K562 (cell line): ENCODE results near the gene IFTAP. TPM values are rescaled to one million over a fixed set of nuclear protein-coding genes. Genes with fewer than 3 reads are reported as not detected.

Experiments
- BCL6 ChIP-seq: fragments of 250-450 bp; sonication (Bioruptor Pico); IDR thresholded peaks from 2 replicates; pipeline ENCODE4 v1.4.0; 2020
- BHLHE40 ChIP-seq: IDR thresholded peaks from 2 replicates; pipeline ENCODE4 v1.6.1; 2011; ENCODE audit warnings: low read length, improper control_type of control experiment
- CTBP1 ChIP-seq: fragments of 450-650 bp; IDR thresholded peaks from 2 replicates; pipeline ENCODE4 v1.6.1; 2016; ENCODE audit warnings: borderline replicate concordance
- ETV6 ChIP-seq, 3 experiments: fragments of 150-350 bp in 1 of 3; sonication (generic) in 1 of 3; formaldehyde crosslinking in 1 of 3; IDR thresholded peaks; 2 replicates each; pipeline versions ENCODE4 v1.6.1 to v1.8.0; 2014 to 2022; ENCODE audit warnings: borderline replicate concordance in 2 of 3, low read depth in 2 of 3, antibody characterized with exemption in 1 of 3, low read length in 1 of 3, mild to moderate bottlenecking in 1 of 3, missing genetic modification reagents in 1 of 3
- FOXK2 ChIP-seq, 2 experiments: fragments of 450-650 bp; IDR thresholded peaks in 1 of 2; conservative IDR thresholded peaks in 1 of 2; 2 replicates each; pipeline ENCODE4 v1.6.1; 2016; ENCODE audit warnings: low read depth in 2 of 2, mild to moderate bottlenecking in 1 of 2
- MAFK ChIP-seq: IDR thresholded peaks from 2 replicates; pipeline ENCODE4 v1.6.1; 2011; ENCODE audit warnings: low read length, improper control_type of control experiment
- MAZ ChIP-seq, 2 experiments: fragments of 450-650 bp in 1 of 2; sonication (generic) in 1 of 2; formaldehyde crosslinking; IDR thresholded peaks in 1 of 2; conservative IDR thresholded peaks in 1 of 2; 2 replicates each; pipeline versions ENCODE4 v1.4.0 to v1.5.0; 2020; ENCODE audit warnings: mild to moderate bottlenecking in 1 of 2, missing genetic modification reagents in 1 of 2
- MBD2 ChIP-seq: sonication (generic); IDR thresholded peaks from 2 replicates; pipeline ENCODE4 v1.6.1; 2016; ENCODE audit warnings: low read depth, borderline replicate concordance
- MEF2D ChIP-seq: conservative IDR thresholded peaks from 2 replicates; pipeline ENCODE4 v1.6.1; 2016; ENCODE audit warnings: low read depth, missing genetic modification characterization, missing compliant biosample characterization
- NR2F6 ChIP-seq: fragments of 450-650 bp; formaldehyde crosslinking; IDR thresholded peaks from 2 replicates; pipeline ENCODE4 v1.4.0; 2020; ENCODE audit warnings: mild to moderate bottlenecking
- PHF20 ChIP-seq: fragments of 450-650 bp; IDR thresholded peaks from 2 replicates; pipeline ENCODE4 v1.6.1; 2018; ENCODE audit not compliant: partially characterized antibody
- PTRF ChIP-seq: fragments of 450-650 bp; IDR thresholded peaks from 2 replicates; pipeline ENCODE4 v1.6.1; 2016; ENCODE audit warnings: mild to moderate bottlenecking, missing genetic modification characterization, missing compliant biosample characterization
- SIN3B ChIP-seq: fragments of 450-650 bp; IDR thresholded peaks from 2 replicates; pipeline ENCODE4 v1.6.1; 2017; ENCODE audit warnings: low read depth, mild to moderate bottlenecking, moderate library complexity
- SIX5 ChIP-seq, 2 experiments: IDR thresholded peaks; 2 replicates each; pipeline ENCODE4 v1.6.1; 2011; ENCODE audit warnings: low read length in 2 of 2, borderline replicate concordance in 1 of 2, low read depth in 1 of 2, mild to moderate bottlenecking in 1 of 2, moderate library complexity in 1 of 2; ENCODE audit not compliant: insufficient read depth in 1 of 2
- SMAD1 ChIP-seq: fragments of 150-350 bp; IDR thresholded peaks from 2 replicates; pipeline ENCODE4 v1.6.1; 2014; ENCODE audit warnings: low read length, low read depth; ENCODE audit not compliant: partially characterized antibody
- SUPT5H ChIP-seq: fragments of 450-650 bp; IDR thresholded peaks from 2 replicates; pipeline ENCODE4 v1.6.1; 2016
- TEAD2 ChIP-seq: fragments of 450-650 bp; IDR thresholded peaks from 2 replicates; pipeline ENCODE4 v1.6.1; 2016; ENCODE audit warnings: missing genetic modification characterization, control low read depth, missing compliant biosample characterization
- ZNF785 ChIP-seq: fragments of 250-450 bp; sonication (Bioruptor Pico); IDR thresholded peaks from 2 replicates; pipeline ENCODE4 v1.4.0; 2020; ENCODE audit warnings: mild to moderate bottlenecking
- polyA plus RNA-seq, 8 experiments: library from polyadenylated mRNA; depleted of rRNA in 4 of 8; stranded (reverse) in 5 of 8; unstranded in 3 of 8; fragments of >200 nt; fragmentation: Nextera tagmentation in 2 of 8; fragmentation: Illumina TruSeq in 1 of 8; extraction: Ambion mirVana in 2 of 8; extraction: Trizol in 1 of 8; gene quantifications; 2 replicates each; pipeline versions ENCODE4 v1.2.1 to v1.2.3, GENCODE V29; 2011 to 2014; ENCODE audit warnings: inconsistent platforms in 1 of 8, missing spikeins in 1 of 8
- total RNA-seq, 7 experiments: library from RNA; depleted of rRNA in 6 of 7; stranded (reverse); fragments of >200 nt in 6 of 7; fragmentation: Illumina TruSeq in 2 of 7; extraction: Trizol in 2 of 7; gene quantifications; 2 replicates each; pipeline versions ENCODE4 v1.2.1 to v1.2.3, GENCODE V29; 2011 to 2021; ENCODE audit warnings: low replicate concordance in 1 of 7
- TF ChIP-seq, protein P1 (sequence below), 2 experiments: fragments of 450-650 bp; IDR thresholded peaks; 2 replicates each; pipeline ENCODE4 v1.6.1; 2018; ENCODE audit warnings: mild to moderate bottlenecking in 2 of 2, low read depth in 1 of 2; ENCODE audit not compliant: partially characterized antibody in 2 of 2
- TF ChIP-seq, protein P2 (sequence below): sonication (generic); formaldehyde crosslinking; IDR thresholded peaks from 2 replicates; pipeline ENCODE4 v1.8.1; 2023; ENCODE audit warnings: mild to moderate bottlenecking, missing genetic modification reagents

Gene IFTAP
- total and polyA plus RNA-seq, 9 of the 15 experiments (the other 6 are each of a cell fraction or from before 2014, with no cell fraction given): 9.2 to 30.0 (median 17.0) TPM

DNA sequence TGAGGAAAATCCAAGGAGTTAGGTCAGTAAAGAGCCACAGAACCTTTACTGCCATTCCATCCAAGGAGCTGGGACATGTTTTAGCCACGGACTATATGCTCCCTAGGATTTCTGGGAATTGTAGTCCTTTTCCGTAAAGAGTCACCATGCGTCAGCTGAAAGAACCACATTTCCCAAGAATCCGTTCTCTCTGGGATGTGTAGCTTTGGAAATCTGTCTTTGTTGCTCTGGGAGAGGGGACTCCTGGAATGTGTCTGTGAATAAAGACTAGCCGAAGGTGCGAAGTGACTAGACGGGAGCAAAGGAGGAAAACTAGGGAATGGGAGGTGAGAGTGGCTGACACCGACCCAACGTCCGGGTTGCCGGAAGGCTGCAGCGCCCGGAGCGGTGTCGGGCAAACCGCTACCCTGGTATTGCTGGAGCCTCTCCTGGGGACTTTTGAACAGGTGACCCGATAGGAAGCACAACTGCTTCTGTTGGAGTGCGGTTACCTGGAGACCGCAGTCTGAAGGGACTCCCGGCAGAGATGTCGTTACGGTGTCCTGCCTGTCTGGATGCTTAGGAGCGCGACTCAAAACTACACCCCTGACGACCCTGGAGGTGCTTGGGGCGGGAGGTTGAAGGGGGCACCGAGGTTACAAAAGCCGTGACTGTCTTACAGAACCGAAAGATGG is at the start of gene IFTAP (continued):
- TF ChIP-seq, protein P1, sequence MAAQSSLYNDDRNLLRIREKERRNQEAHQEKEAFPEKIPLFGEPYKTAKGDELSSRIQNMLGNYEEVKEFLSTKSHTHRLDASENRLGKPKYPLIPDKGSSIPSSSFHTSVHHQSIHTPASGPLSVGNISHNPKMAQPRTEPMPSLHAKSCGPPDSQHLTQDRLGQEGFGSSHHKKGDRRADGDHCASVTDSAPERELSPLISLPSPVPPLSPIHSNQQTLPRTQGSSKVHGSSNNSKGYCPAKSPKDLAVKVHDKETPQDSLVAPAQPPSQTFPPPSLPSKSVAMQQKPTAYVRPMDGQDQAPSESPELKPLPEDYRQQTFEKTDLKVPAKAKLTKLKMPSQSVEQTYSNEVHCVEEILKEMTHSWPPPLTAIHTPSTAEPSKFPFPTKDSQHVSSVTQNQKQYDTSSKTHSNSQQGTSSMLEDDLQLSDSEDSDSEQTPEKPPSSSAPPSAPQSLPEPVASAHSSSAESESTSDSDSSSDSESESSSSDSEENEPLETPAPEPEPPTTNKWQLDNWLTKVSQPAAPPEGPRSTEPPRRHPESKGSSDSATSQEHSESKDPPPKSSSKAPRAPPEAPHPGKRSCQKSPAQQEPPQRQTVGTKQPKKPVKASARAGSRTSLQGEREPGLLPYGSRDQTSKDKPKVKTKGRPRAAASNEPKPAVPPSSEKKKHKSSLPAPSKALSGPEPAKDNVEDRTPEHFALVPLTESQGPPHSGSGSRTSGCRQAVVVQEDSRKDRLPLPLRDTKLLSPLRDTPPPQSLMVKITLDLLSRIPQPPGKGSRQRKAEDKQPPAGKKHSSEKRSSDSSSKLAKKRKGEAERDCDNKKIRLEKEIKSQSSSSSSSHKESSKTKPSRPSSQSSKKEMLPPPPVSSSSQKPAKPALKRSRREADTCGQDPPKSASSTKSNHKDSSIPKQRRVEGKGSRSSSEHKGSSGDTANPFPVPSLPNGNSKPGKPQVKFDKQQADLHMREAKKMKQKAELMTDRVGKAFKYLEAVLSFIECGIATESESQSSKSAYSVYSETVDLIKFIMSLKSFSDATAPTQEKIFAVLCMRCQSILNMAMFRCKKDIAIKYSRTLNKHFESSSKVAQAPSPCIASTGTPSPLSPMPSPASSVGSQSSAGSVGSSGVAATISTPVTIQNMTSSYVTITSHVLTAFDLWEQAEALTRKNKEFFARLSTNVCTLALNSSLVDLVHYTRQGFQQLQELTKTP (IDR thresholded peaks at IDR 0.05; ENCODE audit: low read depth in 1 of 2, partially characterized antibody in 2 of 2): peak; percentile 84 to 99
- TF ChIP-seq SIN3B: peak; percentile 81
- no peak for TF ChIP-seq ETV6 (IDR thresholded peaks at IDR 0.05; ENCODE audit: borderline replicate concordance in 1 of 2, low read depth in 2 of 2, low read length in 1 of 2)
- no peak for TF ChIP-seq ETV6 (CRISPR knock-in tag; IDR thresholded peaks at IDR 0.05; ENCODE audit: borderline replicate concordance)
- TF ChIP-seq, protein P2, sequence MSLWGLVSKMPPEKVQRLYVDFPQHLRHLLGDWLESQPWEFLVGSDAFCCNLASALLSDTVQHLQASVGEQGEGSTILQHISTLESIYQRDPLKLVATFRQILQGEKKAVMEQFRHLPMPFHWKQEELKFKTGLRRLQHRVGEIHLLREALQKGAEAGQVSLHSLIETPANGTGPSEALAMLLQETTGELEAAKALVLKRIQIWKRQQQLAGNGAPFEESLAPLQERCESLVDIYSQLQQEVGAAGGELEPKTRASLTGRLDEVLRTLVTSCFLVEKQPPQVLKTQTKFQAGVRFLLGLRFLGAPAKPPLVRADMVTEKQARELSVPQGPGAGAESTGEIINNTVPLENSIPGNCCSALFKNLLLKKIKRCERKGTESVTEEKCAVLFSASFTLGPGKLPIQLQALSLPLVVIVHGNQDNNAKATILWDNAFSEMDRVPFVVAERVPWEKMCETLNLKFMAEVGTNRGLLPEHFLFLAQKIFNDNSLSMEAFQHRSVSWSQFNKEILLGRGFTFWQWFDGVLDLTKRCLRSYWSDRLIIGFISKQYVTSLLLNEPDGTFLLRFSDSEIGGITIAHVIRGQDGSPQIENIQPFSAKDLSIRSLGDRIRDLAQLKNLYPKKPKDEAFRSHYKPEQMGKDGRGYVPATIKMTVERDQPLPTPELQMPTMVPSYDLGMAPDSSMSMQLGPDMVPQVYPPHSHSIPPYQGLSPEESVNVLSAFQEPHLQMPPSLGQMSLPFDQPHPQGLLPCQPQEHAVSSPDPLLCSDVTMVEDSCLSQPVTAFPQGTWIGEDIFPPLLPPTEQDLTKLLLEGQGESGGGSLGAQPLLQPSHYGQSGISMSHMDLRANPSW (CRISPR knock-in tag): 0 out of 2 replicates have a peak, but pooled peaks have one; percentile 45
- no peak for TF ChIP-seq SMAD1
- peak; percentile 83 for TF ChIP-seq BCL6 (CRISPR knock-in tag)
- peak; percentile 99 to 100 for TF ChIP-seq SIX5 (IDR thresholded peaks at IDR 0.05; ENCODE audit: borderline replicate concordance in 1 of 2, insufficient read depth in 1 of 2, low read depth in 1 of 2, low read length in 2 of 2)
- peak; percentile 82 for TF ChIP-seq TEAD2
- TF ChIP-seq ZNF785 (CRISPR knock-in tag): no peak
- TF ChIP-seq CTBP1: peak; percentile 72; the same call in 1 of the 2 replicates
- peak; percentile 86 for TF ChIP-seq MBD2
- TF ChIP-seq SUPT5H: no peak
- TF ChIP-seq FOXK2 (conservative IDR thresholded peaks at IDR 0.05 in 1 of 2, IDR thresholded peaks at IDR 0.05 in 1 of 2; ENCODE audit: low read depth in 2 of 2): peak; percentile 87 to 89
- TF ChIP-seq MAZ (CRISPR knock-in tag; conservative IDR thresholded peaks at IDR 0.05 in 1 of 2, IDR thresholded peaks at IDR 0.05 in 1 of 2): peak; percentile 31 to 51; a peak in 2 of 4 replicates
- TF ChIP-seq PHF20: peak; percentile 77
- TF ChIP-seq NR2F6 (CRISPR knock-in tag): no peak
- TF ChIP-seq BHLHE40: no peak
- peak; percentile 2; the same call in 1 of the 2 replicates for TF ChIP-seq MAFK
- TF ChIP-seq MEF2D: peak; percentile 86
- TF ChIP-seq PTRF (tag): peak; percentile 54; the same call in 1 of the 2 replicates
